H1 (cell line): ENCODE measurements around the gene LTBP4. TPM values are rescaled to one million over a fixed set of nuclear protein-coding genes. Genes with fewer than 3 reads are reported as not detected.

ENCODE experiments used
- CTCF ChIA-PET: fragments of 300-600 bp; sonication (Branson Sonifier 250); formaldehyde crosslinking; loops from one replicate; lab custom pipeline; 2021; ENCODE audit not compliant: partially characterized antibody; lab: Charles Lee
- POLR2A ChIA-PET: fragments of 300-600 bp; sonication (Branson Sonifier 250); formaldehyde crosslinking; loops from one replicate; lab custom pipeline; 2021; ENCODE audit warnings: inconsistent platforms; ENCODE audit not compliant: partially characterized antibody; lab: Charles Lee
- DNase-seq, 2 experiments: peaks; one replicate each; pipeline versions ENCODE4 v3.0.0 to v3.0.0-alpha.2; 2010 to 2022; ENCODE audit warnings: low spot score in 2 of 2, low read depth in 1 of 2, mixed read lengths in 1 of 2
- FAIRE-seq: peaks from 2 replicates; lab custom pipeline; 2011; peaks lifted over from hg19 to GRCh38; lab: Jason Lieb, UNC
- H2AFZ ChIP-seq: 2 replicates; pipeline ENCODE4 v1.8.1; 2012; ENCODE audit warnings: low read length, inconsistent platforms
- H2AK5ac ChIP-seq: 2 replicates; pipeline ENCODE4 v1.6.1; 2013; ENCODE audit warnings: low read depth, low read length
- H2BK120ac ChIP-seq: replicated peaks from 2 replicates; pipeline ENCODE3; 2013; ENCODE audit warnings: low read depth, low read length, inconsistent platforms
- H2BK12ac ChIP-seq: 2 replicates; pipeline ENCODE4 v1.6.1; 2013; ENCODE audit warnings: low read depth, low read length
- H2BK15ac ChIP-seq: 2 replicates; pipeline ENCODE4 v1.6.1; 2013; ENCODE audit warnings: low read length
- H2BK20ac ChIP-seq: 2 replicates; pipeline ENCODE4 v1.6.1; 2013; ENCODE audit warnings: low read length
- H2BK5ac ChIP-seq: 2 replicates; pipeline ENCODE4 v1.6.1; 2013; ENCODE audit warnings: low read depth, low read length
- H3K14ac ChIP-seq: 2 replicates; pipeline ENCODE4 v1.6.1; 2013; ENCODE audit warnings: inconsistent platforms; ENCODE audit not compliant: insufficient read length
- H3K18ac ChIP-seq: 2 replicates; pipeline ENCODE4 v1.6.1; 2013; ENCODE audit warnings: low read length; ENCODE audit errors: extremely low read depth
- H3K23ac ChIP-seq: 2 replicates; pipeline ENCODE4 v1.6.1; 2013; ENCODE audit warnings: inconsistent platforms; ENCODE audit not compliant: insufficient read length
- H3K23me2 ChIP-seq: 2 replicates; pipeline ENCODE4 v1.6.1; 2013; ENCODE audit warnings: low read depth, low read length
- H3K27ac ChIP-seq: 2 replicates; pipeline ENCODE4 v1.6.1; 2011; ENCODE audit warnings: low read depth, low read length, inconsistent platforms
- H3K27me3 ChIP-seq, 4 experiments: replicated peaks in 1 of 4; 1 replicate in 1 of 4; 2 replicates in 3 of 4; pipeline versions ENCODE4 v1.6.1 to v1.8.1; 2011 to 2013; ENCODE audit warnings: low read length in 3 of 4, mild to moderate bottlenecking in 3 of 4, inconsistent platforms in 2 of 4, mixed read lengths in 2 of 4, moderate library complexity in 1 of 4; ENCODE audit not compliant: control insufficient read depth in 3 of 4, insufficient read depth in 3 of 4; ENCODE audit errors: extremely low read depth in 1 of 4
- H3K36me3 ChIP-seq, 4 experiments: 2 replicates each; pipeline versions ENCODE4 v1.6.1 to v1.8.1; 2011 to 2013; ENCODE audit warnings: mild to moderate bottlenecking in 4 of 4, low read length in 3 of 4, moderate library complexity in 2 of 4, control low read depth in 1 of 4, inconsistent platforms in 1 of 4; ENCODE audit not compliant: insufficient read depth in 4 of 4, control insufficient read depth in 2 of 4
- H3K4ac ChIP-seq: replicated peaks from 2 replicates; pipeline ENCODE3; 2013; ENCODE audit warnings: low read length, low read depth, mixed read lengths, inconsistent platforms; ENCODE audit not compliant: insufficient read length
- H3K4me1 ChIP-seq, 4 experiments: replicated peaks in 1 of 4; 1 replicate in 1 of 4; 2 replicates in 3 of 4; pipeline versions ENCODE4 v1.6.1 to v1.8.1; 2011 to 2013; ENCODE audit warnings: low read length in 3 of 4, inconsistent platforms in 2 of 4, mixed read lengths in 1 of 4; ENCODE audit not compliant: insufficient read depth in 4 of 4, control insufficient read depth in 3 of 4
- H3K4me2 ChIP-seq, 2 experiments: 2 replicates each; pipeline versions ENCODE4 v1.6.1 to v1.8.1; 2011 to 2013; ENCODE audit warnings: low read depth in 2 of 2, low read length in 2 of 2, control low read depth in 1 of 2, inconsistent platforms in 1 of 2, mild to moderate bottlenecking in 1 of 2; ENCODE audit not compliant: insufficient read depth in 1 of 2
- H3K4me3 ChIP-seq, 4 experiments: fragments of 200-600, 300-600 bp in 1 of 4; sonication (generic), shearing (Covaris generic), sonication (Bioruptor Twin) in 1 of 4; 2 replicates each; pipeline versions ENCODE4 v1.5.1 to v1.8.1; 2011 to 2016; ENCODE audit warnings: low read length in 4 of 4, low read depth in 3 of 4, control low read depth in 2 of 4, inconsistent platforms in 2 of 4, mild to moderate bottlenecking in 2 of 4, mixed read lengths in 1 of 4, moderate library complexity in 1 of 4; ENCODE audit not compliant: insufficient read depth in 2 of 4; ENCODE audit errors: extremely low read depth in 1 of 4
- H3K56ac ChIP-seq: replicated peaks from 2 replicates; pipeline ENCODE3; 2013; ENCODE audit warnings: low read depth, mild to moderate bottlenecking, mixed read lengths, low read length, inconsistent platforms; ENCODE audit not compliant: insufficient read length
- H3K79me1 ChIP-seq: 2 replicates; pipeline ENCODE4 v1.6.1; 2013; ENCODE audit warnings: low read depth, low read length, control low read depth
- H3K79me2 ChIP-seq, 2 experiments: 2 replicates each; pipeline versions ENCODE4 v1.6.1 to v1.8.1; 2012 to 2013; ENCODE audit warnings: low read length in 2 of 2, mild to moderate bottlenecking in 2 of 2, inconsistent platforms in 1 of 2; ENCODE audit not compliant: insufficient read depth in 2 of 2, control insufficient read depth in 1 of 2
- H3K9ac ChIP-seq, 4 experiments: replicated peaks in 1 of 4; 1 replicate in 1 of 4; 2 replicates in 3 of 4; pipeline versions ENCODE4 v1.6.1 to v1.8.1; 2011 to 2013; ENCODE audit warnings: low read depth in 3 of 4, low read length in 3 of 4, control low read depth in 2 of 4, mild to moderate bottlenecking in 2 of 4, moderate library complexity in 2 of 4, inconsistent platforms in 1 of 4; ENCODE audit errors: extremely low read depth in 1 of 4
- H3K9me3 ChIP-seq, 2 experiments: 2 replicates each; pipeline versions ENCODE4 v1.6.1 to v1.8.1; 2012 to 2013; ENCODE audit warnings: mild to moderate bottlenecking in 2 of 2, moderate library complexity in 2 of 2, control low read depth in 1 of 2, inconsistent platforms in 1 of 2, low read depth in 1 of 2, low read length in 1 of 2, mixed read lengths in 1 of 2; ENCODE audit not compliant: insufficient read depth in 2 of 2
- H4K20me1 ChIP-seq, 2 experiments: replicated peaks in 1 of 2; 2 replicates each; pipeline versions ENCODE3 to v1.8.1; 2011 to 2013; ENCODE audit warnings: inconsistent platforms in 2 of 2, low read length in 2 of 2, mild to moderate bottlenecking in 1 of 2; ENCODE audit not compliant: insufficient read depth in 2 of 2, control insufficient read depth in 1 of 2
- H4K5ac ChIP-seq: 2 replicates; pipeline ENCODE4 v1.6.1; 2013; ENCODE audit warnings: low read length, low read depth, mixed read lengths, inconsistent platforms; ENCODE audit not compliant: insufficient read length
- H4K8ac ChIP-seq: 2 replicates; pipeline ENCODE4 v1.8.0; 2013; ENCODE audit warnings: mild to moderate bottlenecking, moderate library complexity, low read length, inconsistent platforms; ENCODE audit not compliant: insufficient read depth; ENCODE audit errors: extremely low read depth
- H4K91ac ChIP-seq: replicated peaks from 2 replicates; pipeline ENCODE3; 2013; ENCODE audit warnings: low read length, mixed read lengths, inconsistent platforms; ENCODE audit not compliant: insufficient read length
- ATF3 ChIP-seq: IDR thresholded peaks from 2 replicates; pipeline ENCODE4 v1.6.1; 2011; ENCODE audit warnings: low read depth, mild to moderate bottlenecking, low read length; ENCODE audit not compliant: insufficient read depth
- BCL11A ChIP-seq, 2 experiments: IDR thresholded peaks; one replicate each; pipeline ENCODE4 v1.6.1; 2011; ENCODE audit warnings: low read depth in 2 of 2, low read length in 2 of 2, mild to moderate bottlenecking in 2 of 2
- CHD1 ChIP-seq: IDR thresholded peaks from 2 replicates; pipeline ENCODE4 v1.6.1; 2012; ENCODE audit warnings: low read depth, low read length, improper control_type of control experiment
- CHD2 ChIP-seq: IDR thresholded peaks from 2 replicates; pipeline ENCODE4 v1.6.1; 2012; ENCODE audit warnings: low read length, improper control_type of control experiment
- NRF1 ChIP-seq: IDR thresholded peaks from 2 replicates; pipeline ENCODE4 v1.6.1; 2011; ENCODE audit warnings: mild to moderate bottlenecking, low read depth, low read length, improper control_type of control experiment
- PHF8 ChIP-seq: fragments of 200-600 bp; sonication (generic); conservative IDR thresholded peaks from 2 replicates; pipeline ENCODE4 v1.7.1; 2012; ENCODE audit warnings: low read depth, mild to moderate bottlenecking, inconsistent platforms, low read length, moderate library complexity
- TBP ChIP-seq: IDR thresholded peaks from 2 replicates; pipeline ENCODE4 v1.6.1; 2011; ENCODE audit warnings: low read depth, low read length, improper control_type of control experiment
- WGBS, 2 experiments: shearing (Covaris generic) in 1 of 2; methylation state at CpG; one replicate each; pipeline versions ENCODE4 v1.1.6 to v1.1.7; 2013 to 2015; ENCODE audit warnings: low lambda C conversion rate in 2 of 2, mixed read lengths in 2 of 2, inconsistent platforms in 1 of 2, low coverage in 1 of 2, missing lambda C conversion rate in 1 of 2; ENCODE audit not compliant: insufficient replicate concordance in 2 of 2, insufficient coverage in 1 of 2, insufficient read length in 1 of 2; ENCODE audit errors: extremely low coverage in 1 of 2, missing lambda C conversion rate in 1 of 2; 5-methylcytosine and 5-hydroxymethylcytosine counted together
- polyA plus RNA-seq, 7 experiments: library from polyadenylated mRNA; depleted of rRNA in 3 of 7; stranded (reverse) in 5 of 7; unstranded in 2 of 7; fragments of >200 nt in 5 of 7; fragments of 200-250 nt in 2 of 7; gene quantifications; 1 replicate in 5 of 7; 2 replicates in 1 of 7; 4 replicates in 1 of 7; pipeline versions ENCODE4 v1.2.1 to v1.2.3, GENCODE V29; 2011 to 2013; ENCODE audit warnings: missing spikeins in 2 of 7, mixed read lengths in 2 of 7
- total RNA-seq: library from RNA; stranded (reverse); fragmentation: NEBNext Ultra II Directional; extraction: Animal tissue kit (Norgen Biotek cat#: 25700); gene quantifications from 2 replicates; pipeline ENCODE4 v1.2.1, GENCODE V29; 2021

The LTBP4 gene
- total and polyA plus RNA-seq, 2 of the 8 experiments (the other 6 are each of a cell fraction or from before 2014, with no cell fraction given): 54.5 to 77.1 TPM

GRCh38 chr19:40667602-40668001 lies 66.4 kb downstream of the LTBP4 start:
- DNase-seq: no peak
- Histone ChIP-seq H3K18ac (no peak overlapping the region), H4K91ac (no peak overlapping the region), H2BK20ac (no peak overlapping the region), H3K27me3 (no peaks in the 10 kb centered on the region; a peak in 1 of 7 replicates), H3K27ac (no peak overlapping the region), H4K5ac (no peak overlapping the region), H3K14ac (no peak overlapping the region), H3K9ac (no peak overlapping the region), H2AK5ac (no peak overlapping the region), H3K4me2 (no peak overlapping the region), H3K56ac (no peak overlapping the region), H3K23ac (no peak overlapping the region), H2AFZ (no peak overlapping the region), H3K36me3 (peaks cover 3 to 39% (median 17%) of the 10 kb centered on the region in 4 experiments; a peak in 5 of 8 replicates), H2BK15ac (no peak overlapping the region), H3K23me2 (peaks cover 2% of the 10 kb centered on the region; the same call in 1 of the 2 replicates), H2BK12ac (no peak overlapping the region), H3K4ac (no peak overlapping the region), H3K79me2 (no peaks in the 10 kb centered on the region), H4K20me1 (peaks cover 0 to 9% of the 10 kb centered on the region in 2 experiments), H3K4me1 (peaks cover 0 to 4% (median 3%) of the 10 kb centered on the region in 4 experiments; a peak in 5 of 7 replicates), H2BK5ac (no peak overlapping the region), H3K9me3 (no peaks in the 10 kb centered on the region), H2BK120ac (no peak overlapping the region), H4K8ac (no peak overlapping the region), H3K79me1 (no peaks in the 10 kb centered on the region; the same call in 1 of the 2 replicates), H3K4me3 (no peak overlapping the region)
- TF ChIP-seq NRF1: no peak
- TF ChIP-seq TBP: no peak
- no peak for TF ChIP-seq CHD2
- no peak for TF ChIP-seq BCL11A (IDR thresholded peaks at IDR 0.05; ENCODE audit: low read depth in 2 of 2, low read length in 2 of 2)
- TF ChIP-seq CHD1: no peak
- TF ChIP-seq ATF3: no peak
- TF ChIP-seq PHF8: no peak
- POLR2A ChIA-PET: no interaction called here
- no peak for FAIRE-seq
- CTCF ChIA-PET: interaction anchor here (0.6 to 1.2 kb wide), 2 partner anchors 11 to 477 kb away, joined by 3 read pairs; no protein-coding TSS in a partner anchor
- WGBS, 2 experiments: 86% methylated on average over 3 of the region's 14 CpGs; no CpG with 5 or more reads in 1 of the 2 experiments
